Left ventricle myocardium superior (tissue), 1 donor: Measurements from ENCODE around the gene FCGR2B. TPM values are rescaled to one million over a fixed set of nuclear protein-coding genes. Genes with fewer than 3 reads are reported as not detected.
"Not testable (repeated sequence)": the region's sequence is repeated elsewhere in the genome, so short reads cannot be mapped to it uniquely, and the experiment has no call there.

Experiments
- ATAC-seq: fragments of 200-7000 bp; cut with Tn5 transposase; one replicate; pipeline ENCODE4 v1.9.1; 2020; ENCODE audit warnings: mild to moderate bottlenecking, moderate library complexity
- DNase-seq: peaks from one replicate; pipeline ENCODE4 v3.0.0-alpha.2; 2020
- intact Hi-C: fragments of 100-400 bp; cut with micrococcal nuclease; formaldehyde crosslinking; loops from one replicate; pipeline ENCODE4 v1.11.0; 2022
- long read RNA-seq: library from polyadenylated mRNA; unstranded; transcript quantifications from one replicate; pipeline ENCODE4 v2.0.0, GENCODE V29; 2021
- total RNA-seq: library from RNA; stranded (reverse); fragmentation: NEBNext Ultra II Directional; extraction: Animal tissue kit (Norgen Biotek cat#: 25700); gene quantifications from one replicate; pipeline ENCODE4 v1.2.1, GENCODE V29; 2021
- donor health status: DM: no; HTN: yes; CAD: no; lungs with severe emphysema.

FCGR2B gene
- total RNA-seq, result 12.6 TPM
- long read RNA-seq, partial matches to known transcripts, result 2 of 4 reads
- long read RNA-seq, other reads (novel, unspliced or antisense), result 0 of 4 reads

DNA sequence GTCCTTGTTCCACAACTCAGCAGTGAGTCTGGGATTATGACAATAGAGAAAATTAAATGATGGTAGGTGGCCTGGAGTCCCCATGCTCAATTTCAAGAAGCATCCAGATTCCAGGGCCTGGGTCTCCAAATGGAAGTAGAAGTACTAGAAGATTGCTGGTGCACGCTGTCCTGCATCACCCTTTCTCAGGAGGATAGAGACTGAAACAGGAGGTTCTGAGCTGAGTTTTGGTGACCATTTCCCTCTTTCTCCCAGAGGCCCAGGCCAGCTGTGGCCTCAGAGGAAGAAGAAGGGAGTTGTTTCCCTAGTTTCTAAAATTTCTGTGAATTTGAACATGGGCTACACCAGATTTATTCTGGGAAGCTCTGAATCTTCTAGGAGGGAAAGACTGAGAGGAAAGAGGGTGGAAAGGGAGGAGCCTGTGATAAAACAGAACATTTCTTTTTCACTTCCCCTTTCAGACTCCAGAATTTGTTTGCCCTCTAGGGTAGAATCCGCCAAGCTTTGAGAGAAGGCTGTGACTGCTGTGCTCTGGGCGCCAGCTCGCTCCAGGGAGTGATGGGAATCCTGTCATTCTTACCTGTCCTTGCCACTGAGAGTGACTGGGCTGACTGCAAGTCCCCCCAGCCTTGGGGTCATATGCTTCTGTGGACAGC, at the start of gene FCGR2B:
Gene FCGR2B, plus strand, starts transcription at position 460 of the 656 bp plus-strand sequence. Its CDS starts 99 bp downstream, at position 559.
- DNase-seq, intact Hi-C loops: not testable (repeated sequence)
- ATAC-seq, result peak; percentile 72

DNA sequence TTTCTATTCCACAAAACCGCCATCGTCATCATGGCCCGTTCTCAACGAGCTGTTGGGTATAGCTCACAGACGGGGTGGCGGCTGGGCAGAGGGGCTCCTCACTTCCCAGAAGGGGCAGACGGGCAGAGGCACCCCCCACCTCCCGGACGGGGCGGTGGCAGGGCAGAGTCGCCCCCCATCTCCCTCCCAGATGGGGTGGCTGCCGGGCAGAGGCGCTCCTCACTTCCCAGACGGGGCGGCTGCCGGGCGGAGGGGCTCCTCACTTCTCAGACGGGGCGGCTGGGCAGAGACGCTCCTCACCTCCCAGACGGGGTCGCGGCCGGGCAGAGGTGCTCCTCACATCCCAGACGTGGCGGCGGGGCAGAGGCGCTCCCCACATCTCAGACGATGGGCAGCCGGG, 46.5 kb upstream of the FCGR2B start:
- ATAC-seq, intact Hi-C loops, DNase-seq: not testable (repeated sequence)

DNA sequence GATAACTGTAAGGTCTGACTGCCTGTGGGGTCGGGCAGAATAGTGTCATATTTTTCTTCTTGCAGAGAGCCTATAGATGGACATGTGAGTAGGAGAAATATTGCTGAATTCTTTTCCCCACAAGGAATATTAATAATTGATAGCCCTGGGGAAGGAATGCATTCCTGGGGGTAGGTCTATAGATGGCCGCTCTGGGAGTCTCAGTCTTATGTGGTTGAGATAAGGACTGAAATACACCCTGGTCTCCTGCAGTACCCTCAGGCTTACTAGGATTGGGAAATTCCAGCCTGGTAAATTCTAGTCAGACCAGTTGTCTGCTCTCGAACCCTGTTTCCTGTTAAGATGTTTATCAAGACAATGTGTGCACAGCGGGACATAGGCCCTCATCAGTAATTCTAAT, 44.4 kb upstream of the FCGR2B start:
- ATAC-seq, DNase-seq, intact Hi-C loops: not testable (repeated sequence)

DNA sequence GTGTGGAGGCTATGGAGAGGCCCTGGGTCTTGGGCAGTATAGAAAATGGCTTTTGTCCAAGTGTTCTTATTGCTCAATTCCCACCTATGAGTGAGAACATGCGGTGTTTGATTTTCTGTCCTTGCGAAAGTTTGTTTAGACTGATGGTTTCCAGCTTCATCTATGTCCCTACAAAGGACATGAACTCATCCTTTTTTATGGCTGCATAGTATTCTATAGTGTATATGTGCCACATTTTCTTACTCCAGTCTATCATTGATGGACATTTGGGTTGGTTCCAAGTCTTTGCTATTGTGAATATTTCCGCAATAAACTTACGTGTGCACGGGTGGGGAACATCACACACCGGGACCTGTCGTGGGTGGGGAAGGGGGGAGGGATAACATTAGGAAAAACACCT, 42.5 kb upstream of the FCGR2B start:
- DNase-seq, ATAC-seq, intact Hi-C loops: not testable (repeated sequence)

DNA sequence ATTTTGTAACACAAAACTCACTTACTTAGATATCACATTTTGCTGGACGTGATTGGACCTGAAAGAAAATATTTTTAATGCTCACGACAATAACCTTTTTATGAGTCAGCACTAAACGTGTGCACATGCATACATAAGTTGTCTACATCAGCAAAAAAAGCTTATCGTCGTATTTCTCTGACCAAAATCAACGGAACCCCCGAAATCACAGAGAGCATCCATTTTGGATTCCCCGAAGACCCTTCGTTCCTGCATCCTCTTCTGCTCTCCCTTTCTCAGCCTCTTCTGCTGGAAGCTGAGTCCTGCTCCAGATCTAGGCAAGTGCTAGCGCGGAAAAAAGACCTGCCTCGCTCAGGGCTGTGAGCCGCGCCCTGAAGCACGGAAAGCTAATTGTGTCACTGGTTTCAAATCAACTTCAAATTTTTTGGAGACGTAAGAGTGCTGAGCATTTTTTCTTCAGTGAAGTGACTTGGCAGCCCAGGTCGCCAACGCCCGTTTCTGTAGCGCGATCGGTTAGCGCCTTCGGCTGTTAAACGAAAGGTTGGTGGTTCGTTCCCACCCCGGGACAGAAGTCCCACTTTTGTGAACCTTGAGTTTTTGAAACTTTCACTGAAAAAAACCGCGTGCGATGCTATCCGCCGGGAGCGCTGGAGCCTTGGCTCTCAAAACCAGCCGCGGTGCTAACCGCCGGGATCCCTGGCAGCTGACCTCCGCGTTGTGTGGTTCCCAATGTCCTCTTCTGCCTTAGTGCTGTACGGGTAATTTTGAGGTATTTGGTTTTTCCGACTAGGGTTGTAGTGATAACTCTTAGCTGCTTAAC, 41.6 kb upstream of the FCGR2B start:
- DNase-seq, result peak; percentile 63
- intact Hi-C loops, result not testable (repeated sequence)
- ATAC-seq, result peak; percentile 64

DNA sequence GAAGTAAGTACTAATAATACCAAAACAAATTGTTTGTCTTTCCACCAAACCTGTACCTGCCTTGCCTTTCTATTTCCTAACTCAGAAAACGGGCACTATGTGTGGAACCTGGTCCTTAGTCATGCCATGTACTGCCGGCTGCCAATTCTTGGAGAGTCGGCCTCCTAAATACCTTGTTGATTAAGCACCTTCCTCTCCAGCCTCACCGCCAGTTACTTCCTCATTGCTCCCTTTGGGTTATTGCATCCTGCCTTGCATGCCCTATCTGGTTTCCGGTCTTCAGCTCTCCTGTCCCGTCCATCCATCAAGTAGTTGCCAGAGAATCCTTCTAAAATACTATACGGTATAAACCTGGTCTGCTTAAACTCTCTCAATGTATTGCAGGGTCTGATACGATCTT, 40.9 kb upstream of the FCGR2B start:
- intact Hi-C loops, ATAC-seq, DNase-seq: not testable (repeated sequence)

DNA sequence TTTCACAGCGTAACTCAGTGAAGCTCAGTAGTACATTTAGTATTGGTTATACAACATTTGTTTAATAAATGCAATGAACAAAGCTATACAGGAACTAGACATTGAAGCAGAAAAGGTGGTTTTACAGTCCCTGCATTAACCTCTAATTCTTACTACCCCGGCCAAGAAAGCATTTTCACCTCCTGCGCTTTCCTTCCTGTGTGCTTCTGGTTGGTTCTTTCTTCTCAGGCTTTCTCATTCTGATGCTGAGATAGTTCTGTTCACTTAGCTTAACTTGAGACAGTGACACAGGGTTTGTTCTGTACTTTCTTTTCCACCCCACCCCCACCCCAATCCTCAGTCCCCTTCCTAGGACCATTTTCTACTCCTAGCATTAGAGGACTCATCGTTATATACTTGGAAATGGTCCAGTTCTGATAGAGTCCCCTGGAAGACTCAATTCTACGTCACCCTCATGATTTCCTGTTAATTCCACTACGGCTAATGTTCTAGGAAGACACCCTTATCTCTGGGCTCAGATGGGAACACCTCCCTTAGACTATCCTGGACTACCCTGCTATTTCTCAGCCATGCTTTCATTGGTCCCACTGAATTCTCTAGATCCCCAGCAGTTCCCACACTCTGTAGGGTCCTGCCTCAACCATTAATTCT, 39.4 kb upstream of the FCGR2B start:
- ATAC-seq, intact Hi-C loops, DNase-seq: not testable (repeated sequence)

DNA sequence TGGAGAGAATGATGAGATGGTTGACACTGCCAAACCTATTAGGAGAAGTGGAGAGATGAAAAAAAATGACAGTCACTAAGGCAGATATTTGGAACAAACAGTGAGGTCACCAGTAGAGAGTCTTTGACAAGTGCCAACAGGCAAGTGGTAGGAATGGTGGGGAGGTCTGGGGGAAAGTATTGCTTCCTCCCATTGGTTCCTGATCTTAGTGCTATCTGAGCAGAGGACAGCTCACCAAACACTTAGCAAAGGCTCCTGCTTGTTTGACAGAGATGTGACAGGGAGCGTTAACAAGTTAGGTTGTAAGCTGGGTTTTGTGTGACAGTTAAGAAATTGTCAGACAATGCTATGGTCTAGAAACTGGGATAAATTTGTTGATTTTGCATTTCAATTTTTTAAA, 38.3 kb upstream of the FCGR2B start:
- DNase-seq, ATAC-seq, intact Hi-C loops: not testable (repeated sequence)

DNA sequence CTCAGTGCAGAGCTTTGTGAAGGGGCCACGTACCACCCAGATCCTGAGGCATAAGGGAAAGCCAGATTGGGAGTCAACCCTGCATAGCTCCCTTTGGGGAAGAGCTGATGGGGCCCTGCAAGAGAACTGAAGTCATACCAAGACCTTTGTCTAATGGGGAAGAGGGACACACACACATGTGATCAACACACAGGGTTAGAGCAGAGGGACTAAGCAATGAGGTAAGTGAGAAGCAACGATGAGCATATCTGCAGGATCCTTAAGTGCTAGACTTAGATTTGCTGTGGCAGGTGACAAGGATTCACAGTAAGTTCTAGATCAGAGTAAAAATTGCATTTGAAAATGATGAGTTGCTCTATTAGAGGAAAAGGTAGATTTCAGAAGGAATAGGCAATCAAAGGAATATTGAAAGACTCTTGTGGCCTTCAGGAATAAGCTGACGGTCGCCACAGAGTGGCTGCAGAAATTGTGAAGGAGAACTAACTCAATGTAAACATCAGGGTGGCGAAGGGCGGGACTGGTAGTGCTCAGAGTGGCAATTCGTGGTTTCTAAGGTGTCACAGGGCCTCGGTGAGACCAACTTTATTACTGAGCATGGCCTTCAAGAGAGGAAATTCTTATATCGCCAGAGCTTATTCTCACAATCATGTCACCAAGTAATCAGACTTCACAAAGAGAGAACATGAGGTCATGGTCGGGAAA, 36.3 kb upstream of the FCGR2B start:
- ATAC-seq, DNase-seq: not testable (repeated sequence)

DNA sequence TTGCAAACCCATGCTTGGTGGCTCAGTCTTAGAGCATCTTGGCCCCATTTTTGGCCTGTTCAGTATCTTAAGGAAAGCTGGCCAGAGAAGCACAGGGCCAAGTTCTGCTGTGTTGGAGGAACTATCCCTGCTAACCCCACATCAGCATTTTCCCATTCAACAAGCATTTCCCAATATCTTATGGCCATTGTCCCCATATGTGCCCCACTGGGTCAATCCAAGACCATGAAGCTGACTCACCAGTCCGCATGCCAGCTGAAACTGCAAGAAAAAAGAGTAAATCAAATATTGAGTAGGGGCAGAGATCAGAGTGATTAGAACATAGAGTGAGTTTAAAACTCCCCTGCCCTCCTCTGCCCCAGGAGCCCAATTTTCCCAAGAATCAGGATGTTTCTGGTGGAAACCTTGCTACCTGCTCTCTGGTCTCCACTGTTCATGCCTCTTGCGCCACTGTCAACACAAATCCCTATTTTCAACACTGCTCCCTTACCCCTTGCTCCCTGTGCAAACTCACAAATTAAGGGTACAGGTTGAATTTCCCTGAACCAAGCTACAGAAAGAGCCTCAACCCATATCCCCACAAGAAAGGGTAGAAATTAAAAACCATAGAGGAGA, 32.7 kb upstream of the FCGR2B start:
- ATAC-seq, result peak; percentile 62
- DNase-seq, intact Hi-C loops: not testable (repeated sequence)

More for the DNA sequence above, 36.3 kb upstream of the FCGR2B start:
- intact Hi-C loops, result not testable (repeated sequence)

DNA sequence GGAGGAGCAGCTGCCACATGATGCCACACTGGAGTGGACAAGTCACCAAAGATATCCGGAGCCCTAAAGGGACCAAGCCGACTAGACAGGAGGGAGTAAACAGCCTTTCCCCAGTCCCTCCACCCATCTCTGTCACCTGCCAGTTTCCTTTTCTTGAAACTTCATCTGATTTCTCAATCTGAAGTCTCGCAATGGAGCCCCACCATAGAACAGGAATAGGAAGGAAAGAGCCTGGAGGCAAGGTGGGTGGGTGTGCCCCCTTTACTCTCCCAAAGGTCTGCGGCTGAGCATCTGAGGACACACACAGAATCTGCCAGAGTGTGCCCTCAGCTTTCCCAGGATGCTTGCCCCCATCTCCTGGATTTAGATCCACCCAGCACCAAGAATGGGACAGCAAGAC, 31.9 kb upstream of the FCGR2B start, which contains the start of gene FCGR3B:
Gene FCGR3B, minus strand, starts transcription at position 101 of the 400 bp plus-strand sequence. Its CDS starts 82 bp downstream, at position 19.
- ATAC-seq (no peak), DNase-seq (no peak)
- intact Hi-C loops, result no loop called here

DNA sequence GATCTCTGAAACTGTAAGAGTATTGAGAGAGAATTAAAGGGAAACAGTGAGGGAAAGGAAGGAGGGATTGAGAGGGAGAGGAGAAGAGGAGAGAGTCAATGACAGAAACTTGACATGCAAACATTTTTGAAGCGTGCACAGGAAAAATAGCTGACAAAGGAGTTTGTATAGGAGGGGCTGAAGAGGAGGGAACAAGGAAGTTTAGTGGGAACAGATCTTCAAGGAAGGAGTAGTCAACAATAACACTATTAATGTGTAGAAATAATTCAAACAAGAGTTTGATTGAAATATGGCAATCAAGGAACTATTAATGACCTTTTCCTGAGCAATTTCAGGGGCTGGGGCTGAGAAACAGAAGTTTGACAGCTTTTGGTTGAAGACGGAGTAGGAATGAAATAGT, 27.9 kb upstream of the FCGR2B start:
- ATAC-seq, result peak; percentile 47
- intact Hi-C loops, DNase-seq: not testable (repeated sequence)

DNA sequence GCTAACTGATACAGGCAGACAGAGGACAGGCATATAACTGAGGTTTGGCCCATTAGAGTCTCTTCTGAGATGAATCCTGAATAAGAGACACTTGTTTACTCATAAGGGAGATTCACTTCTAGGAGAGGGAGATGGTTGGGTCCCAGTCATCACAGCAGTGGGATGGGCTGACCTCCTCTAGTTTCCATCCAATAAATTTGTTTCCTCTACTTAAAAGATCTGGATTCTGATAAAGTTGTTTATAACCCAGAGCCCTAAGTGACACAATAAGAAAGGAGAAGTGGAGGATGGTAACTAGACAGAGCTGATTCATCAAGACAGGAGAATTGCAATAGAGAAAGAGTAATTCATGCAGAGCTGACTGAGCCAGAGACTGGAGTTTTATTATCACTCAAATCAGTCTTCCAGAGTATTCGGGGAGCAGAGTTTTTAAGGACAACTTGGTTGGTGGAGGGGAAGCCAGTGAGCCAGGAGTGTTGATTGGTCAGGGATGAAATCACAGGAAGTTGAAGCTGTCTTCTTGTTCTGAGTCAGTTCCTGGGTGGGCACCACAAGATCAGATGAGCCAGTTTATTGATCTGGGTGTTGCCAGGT, 26.7 kb upstream of the FCGR2B start:
- intact Hi-C loops, DNase-seq: not testable (repeated sequence)
- peak; percentile 33 for ATAC-seq

DNA sequence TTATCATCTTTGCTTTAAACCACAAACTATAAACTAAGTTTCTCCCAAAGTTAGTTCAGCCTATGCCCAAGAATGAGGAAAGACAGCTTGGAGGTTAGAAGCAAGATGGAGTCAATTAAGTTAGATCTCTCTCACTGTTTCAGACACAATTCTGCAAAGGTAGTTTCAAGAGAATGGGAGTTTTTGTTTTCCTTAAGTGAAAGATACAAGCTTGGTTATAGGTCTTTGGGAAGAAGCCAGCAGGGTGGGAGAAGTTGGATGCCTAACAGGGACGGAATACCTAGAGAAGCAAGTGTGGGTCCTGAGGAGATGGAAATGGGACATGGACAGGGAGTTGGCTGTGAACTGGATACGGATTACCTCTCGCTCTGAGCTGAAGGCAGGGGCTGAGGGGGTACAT, 26.0 kb upstream of the FCGR2B start:
- intact Hi-C loops, ATAC-seq, DNase-seq: not testable (repeated sequence)

DNA sequence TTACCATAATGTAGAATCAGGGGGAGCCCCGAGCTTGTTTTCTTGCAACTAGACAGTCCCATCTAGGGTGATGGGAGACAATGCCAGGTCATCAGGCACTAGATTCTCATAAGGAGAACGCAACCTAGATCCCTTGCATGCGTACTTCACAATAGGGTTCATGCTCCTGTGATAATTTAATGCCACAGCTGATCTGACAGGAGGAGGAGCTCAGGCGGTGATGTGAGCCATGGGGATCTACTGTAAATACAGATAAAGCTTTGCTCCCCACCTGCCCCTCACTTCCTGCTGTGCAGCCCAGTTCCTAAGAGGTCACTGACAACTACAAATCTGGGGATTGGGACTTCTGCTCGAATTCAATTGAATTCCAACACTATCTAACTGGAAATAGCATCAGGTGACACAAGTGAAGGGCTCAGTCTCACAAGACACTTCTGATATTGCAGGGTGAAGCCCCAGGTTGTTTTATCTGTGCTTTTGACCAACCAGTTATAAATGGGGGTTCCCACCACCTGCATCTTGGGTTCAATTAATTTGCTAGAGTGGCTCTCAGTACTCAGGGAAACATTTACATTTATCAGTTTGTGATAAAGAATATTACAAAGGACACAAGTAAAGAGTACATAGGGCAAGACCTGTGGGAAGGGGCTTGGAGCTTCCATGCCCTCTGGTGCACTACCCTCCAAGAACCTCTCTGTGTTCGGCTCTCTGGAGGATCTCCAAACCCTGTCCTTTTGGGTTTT, 24.5 kb upstream of the FCGR2B start:
- intact Hi-C loops, ATAC-seq, DNase-seq: not testable (repeated sequence)

DNA sequence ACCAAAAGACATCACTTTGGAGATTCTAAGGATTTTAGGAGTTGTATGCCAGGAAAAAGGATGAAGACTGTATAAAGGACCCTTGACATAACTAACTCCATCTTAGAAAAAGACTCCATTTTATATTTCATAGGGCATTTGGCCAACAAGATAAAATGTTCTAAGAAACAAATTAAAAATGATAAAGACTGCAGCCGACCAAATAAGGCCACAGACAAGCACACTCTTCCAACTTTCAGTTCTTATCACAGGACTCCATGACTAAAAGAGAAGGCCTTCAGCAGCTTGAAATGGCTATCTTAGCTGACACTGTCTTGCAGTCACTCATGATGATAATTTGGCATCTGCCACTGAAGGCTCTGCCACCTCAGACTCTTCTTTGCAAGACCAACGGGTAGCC, 23.7 kb upstream of the FCGR2B start:
- intact Hi-C loops, DNase-seq, ATAC-seq: not testable (repeated sequence)

DNA sequence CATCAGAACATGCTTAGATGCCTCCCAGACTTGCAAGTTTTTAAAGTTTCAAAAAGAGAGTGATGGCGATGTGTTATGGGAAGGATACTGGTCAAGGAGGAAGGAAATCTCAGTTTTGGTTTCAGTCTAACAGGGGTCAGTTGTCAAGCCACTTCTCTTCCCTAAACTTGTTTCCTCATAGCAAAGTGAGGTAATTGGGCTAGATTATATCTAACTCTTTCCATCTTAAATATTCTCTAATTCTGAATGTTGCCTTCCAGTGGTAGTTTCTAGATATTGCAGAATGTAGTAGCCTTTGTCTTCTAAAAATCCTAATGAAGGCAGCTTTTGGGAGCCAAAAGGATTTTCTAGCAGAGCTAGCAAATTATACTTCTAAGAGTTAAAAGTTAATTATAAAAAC, 20.2 kb upstream of the FCGR2B start:
- ATAC-seq, result peak; percentile 66
- intact Hi-C loops, DNase-seq: not testable (repeated sequence)
